Calu3 (cell line): ENCODE measurements around the gene MGAM2. TPM values are rescaled to one million over a fixed set of nuclear protein-coding genes. Genes with fewer than 3 reads are reported as not detected.

ENCODE experiments used
- BruUV-seq: library from RNA; stranded (reverse); fragments of 400-500 nt; replicated peaks from 2 replicates; lab custom pipeline; 2021; lab: Mats Ljungman, UMichigan
- CTCF ChIA-PET: fragments of 300-600 bp; sonication (Branson Sonifier 250); formaldehyde crosslinking; loops from one replicate; lab custom pipeline; 2022; ENCODE audit warnings: antibody characterized with exemption; lab: Charles Lee
- DNase-seq: peaks from one replicate; pipeline ENCODE4 v3.0.0; 2022
- H3K27ac Mint-ChIP-seq: one replicate; pipeline ENCODE4 v1.8.0; 2022; ENCODE audit warnings: mixed read lengths; ENCODE audit not compliant: unreplicated experiment
- H3K27me3 Mint-ChIP-seq: one replicate; pipeline ENCODE4 v1.8.0; 2022; ENCODE audit warnings: mixed read lengths; ENCODE audit not compliant: unreplicated experiment
- H3K36me3 Mint-ChIP-seq: one replicate; pipeline ENCODE4 v1.8.0; 2022; ENCODE audit warnings: mild to moderate bottlenecking, moderate library complexity, mixed read lengths; ENCODE audit not compliant: insufficient read depth, unreplicated experiment
- H3K4me1 Mint-ChIP-seq: one replicate; pipeline ENCODE4 v1.8.0; 2022; ENCODE audit warnings: mild to moderate bottlenecking, low read depth, mixed read lengths; ENCODE audit not compliant: unreplicated experiment
- H3K4me3 Mint-ChIP-seq: one replicate; pipeline ENCODE4 v1.8.0; 2022; ENCODE audit warnings: mild to moderate bottlenecking, low read depth, moderate library complexity, mixed read lengths; ENCODE audit not compliant: unreplicated experiment
- H3K9me3 Mint-ChIP-seq: one replicate; pipeline ENCODE4 v1.8.0; 2022; ENCODE audit warnings: low read depth, mixed read lengths; ENCODE audit not compliant: unreplicated experiment
- intact Hi-C: fragments of 100-400 bp; cut with micrococcal nuclease; formaldehyde crosslinking; loops from one replicate; pipeline ENCODE4 v1.10.0; 2022; ENCODE audit not compliant: unreplicated experiment
- total RNA-seq: library from RNA; stranded (reverse); gene quantifications from 2 replicates; pipeline ENCODE4 v1.2.3, GENCODE V29; 2022
- TF ChIP-seq, protein P1 (sequence below): fragments of 200-600 bp; IDR thresholded peaks from one replicate; pipeline ENCODE4 v1.8.0; 2022; ENCODE audit warnings: antibody characterized with exemption; ENCODE audit not compliant: unreplicated experiment

MGAM2 gene
- total RNA-seq, 1 experiment from 2014 or later: 124 TPM

DNA sequence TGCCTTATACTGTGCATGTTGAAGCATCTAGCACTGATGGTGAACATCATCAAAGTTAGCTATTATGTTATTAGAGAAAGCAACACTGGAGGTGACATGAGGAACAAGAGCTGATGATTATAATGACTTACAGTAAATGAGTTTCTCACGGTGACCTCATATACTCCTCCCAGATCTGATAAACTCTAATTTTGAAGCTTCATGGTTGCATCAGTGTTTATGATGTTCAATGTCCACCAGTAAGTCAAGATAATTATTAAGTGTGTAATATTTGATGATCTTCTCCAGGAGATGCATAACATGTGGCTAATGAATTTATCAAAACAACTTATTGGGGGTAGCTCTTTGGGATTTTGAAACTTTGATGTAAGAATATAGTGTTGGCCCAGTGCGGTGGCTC, 27.5 kb downstream of the MGAM2 start:
- Mint-ChIP-seq H3K4me3 (no peak overlapping the region), H3K9me3 (no peaks in the 10 kb centered on the region), H3K27me3 (no peaks in the 10 kb centered on the region), H3K4me1 (peaks cover 38% of the 10 kb centered on the region), H3K36me3 (peaks cover 42% of the 10 kb centered on the region), H3K27ac (no peak overlapping the region)
- intact Hi-C loops: no loop called here
- CTCF ChIA-PET: interaction anchor here (1.0 kb wide), 1 partner anchor 34 kb away, joined by 3 read pairs; no protein-coding TSS in a partner anchor
- TF ChIP-seq, protein P1, sequence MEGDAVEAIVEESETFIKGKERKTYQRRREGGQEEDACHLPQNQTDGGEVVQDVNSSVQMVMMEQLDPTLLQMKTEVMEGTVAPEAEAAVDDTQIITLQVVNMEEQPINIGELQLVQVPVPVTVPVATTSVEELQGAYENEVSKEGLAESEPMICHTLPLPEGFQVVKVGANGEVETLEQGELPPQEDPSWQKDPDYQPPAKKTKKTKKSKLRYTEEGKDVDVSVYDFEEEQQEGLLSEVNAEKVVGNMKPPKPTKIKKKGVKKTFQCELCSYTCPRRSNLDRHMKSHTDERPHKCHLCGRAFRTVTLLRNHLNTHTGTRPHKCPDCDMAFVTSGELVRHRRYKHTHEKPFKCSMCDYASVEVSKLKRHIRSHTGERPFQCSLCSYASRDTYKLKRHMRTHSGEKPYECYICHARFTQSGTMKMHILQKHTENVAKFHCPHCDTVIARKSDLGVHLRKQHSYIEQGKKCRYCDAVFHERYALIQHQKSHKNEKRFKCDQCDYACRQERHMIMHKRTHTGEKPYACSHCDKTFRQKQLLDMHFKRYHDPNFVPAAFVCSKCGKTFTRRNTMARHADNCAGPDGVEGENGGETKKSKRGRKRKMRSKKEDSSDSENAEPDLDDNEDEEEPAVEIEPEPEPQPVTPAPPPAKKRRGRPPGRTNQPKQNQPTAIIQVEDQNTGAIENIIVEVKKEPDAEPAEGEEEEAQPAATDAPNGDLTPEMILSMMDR: no peak
- no TSS peak for BruUV-seq
- DNase-seq: no peak

DNA sequence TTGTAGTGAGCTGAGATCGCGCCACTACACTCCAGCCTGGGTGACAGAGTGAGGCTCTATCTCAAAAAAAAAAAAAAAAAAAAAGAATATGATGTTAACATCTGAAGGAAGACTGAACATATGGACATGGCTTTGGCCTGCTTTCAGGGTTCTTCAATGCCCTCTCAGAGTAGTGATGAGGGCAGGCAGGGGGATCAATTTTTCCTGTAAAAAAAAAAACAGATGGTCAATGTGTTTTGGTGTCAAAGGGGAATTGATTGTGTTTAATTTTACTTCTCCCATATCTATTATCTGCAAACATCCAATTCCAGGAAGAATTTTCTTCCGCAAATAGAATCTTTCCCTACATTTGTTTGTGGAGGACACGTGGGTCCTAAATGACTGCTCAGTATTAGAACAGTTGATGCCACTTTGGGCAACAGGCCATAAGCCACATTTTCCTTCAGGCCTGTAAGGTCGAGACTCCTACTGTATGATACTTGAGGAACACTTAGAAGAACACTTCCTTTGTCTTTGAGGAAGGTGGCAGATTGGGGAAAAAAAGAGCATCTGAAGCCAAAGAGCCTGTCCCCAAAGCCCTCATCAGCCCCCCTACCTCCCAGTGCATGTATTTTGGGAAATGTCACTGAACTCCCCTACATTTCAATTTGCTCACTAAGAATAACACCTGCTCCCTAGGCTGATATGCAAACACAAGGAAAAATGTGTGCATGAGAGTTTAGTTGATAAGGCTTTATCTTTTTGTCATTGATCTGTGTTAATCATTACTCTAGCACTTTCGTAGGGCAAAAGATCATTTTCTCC, 28.3 kb downstream of the MGAM2 start:
- DNase-seq: no peak
- H3K27ac Mint-ChIP-seq: peak overlapping the region; percentile 77
- no TSS peak for BruUV-seq
- H3K9me3 Mint-ChIP-seq: no peaks in the 10 kb centered on the region
- intact Hi-C loops: loop anchor here (5.0 kb wide), 1 partner anchor 162 kb away; no protein-coding TSS in a partner anchor
- H3K4me1 Mint-ChIP-seq: peaks cover 35% of the 10 kb centered on the region
- peak overlapping the region; percentile 34 for H3K4me3 Mint-ChIP-seq
- peaks cover 41% of the 10 kb centered on the region for H3K36me3 Mint-ChIP-seq
- no peaks in the 10 kb centered on the region for H3K27me3 Mint-ChIP-seq
- TF ChIP-seq, protein P1: no peak
- CTCF ChIA-PET: interaction anchor here (1.0 kb wide), 1 partner anchor 163 kb away, joined by 3 read pairs; no protein-coding TSS in a partner anchor

DNA sequence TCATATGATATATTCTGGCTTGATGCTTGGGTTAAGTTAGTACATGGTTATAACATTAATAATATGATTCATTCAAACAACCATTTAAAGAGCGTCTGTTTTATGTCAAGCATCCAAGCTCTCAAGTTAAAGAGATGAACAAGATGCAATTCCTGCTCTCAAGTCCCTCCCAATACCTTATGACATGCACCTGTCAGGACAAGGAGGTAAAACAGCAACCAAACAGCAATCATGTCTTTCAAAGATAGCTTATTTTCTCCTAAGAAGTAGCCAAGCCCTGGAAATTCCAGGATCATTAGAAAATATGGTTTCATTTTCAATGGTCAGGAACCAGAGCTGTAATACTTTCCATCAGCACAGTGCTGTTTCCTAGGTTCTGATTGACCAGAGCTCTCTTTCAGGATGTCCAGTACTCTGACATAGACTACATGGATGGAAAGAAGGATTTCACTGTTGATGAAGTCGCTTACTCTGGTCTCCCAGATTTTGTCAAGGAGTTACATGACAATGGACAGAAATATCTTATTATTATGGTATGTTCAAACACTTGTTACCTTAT, 29.0 kb downstream of the MGAM2 start:
- intact Hi-C loops: loop anchor here (5.0 kb wide), 1 partner anchor 163 kb away; no protein-coding TSS in a partner anchor
- peaks cover 45% of the 10 kb centered on the region for H3K36me3 Mint-ChIP-seq
- H3K27ac Mint-ChIP-seq: peak overlapping the region; percentile 77
- BruUV-seq: no TSS peak
- peaks cover 28% of the 10 kb centered on the region for H3K4me1 Mint-ChIP-seq
- CTCF ChIA-PET: interaction anchor here (1.0 kb wide), 1 partner anchor 164 kb away, joined by 3 read pairs; no protein-coding TSS in a partner anchor
- H3K9me3 Mint-ChIP-seq: no peaks in the 10 kb centered on the region
- peak overlapping the region; percentile 34 for H3K4me3 Mint-ChIP-seq
- TF ChIP-seq, protein P1: no peak
- no peak for DNase-seq
- no peaks in the 10 kb centered on the region for H3K27me3 Mint-ChIP-seq

DNA sequence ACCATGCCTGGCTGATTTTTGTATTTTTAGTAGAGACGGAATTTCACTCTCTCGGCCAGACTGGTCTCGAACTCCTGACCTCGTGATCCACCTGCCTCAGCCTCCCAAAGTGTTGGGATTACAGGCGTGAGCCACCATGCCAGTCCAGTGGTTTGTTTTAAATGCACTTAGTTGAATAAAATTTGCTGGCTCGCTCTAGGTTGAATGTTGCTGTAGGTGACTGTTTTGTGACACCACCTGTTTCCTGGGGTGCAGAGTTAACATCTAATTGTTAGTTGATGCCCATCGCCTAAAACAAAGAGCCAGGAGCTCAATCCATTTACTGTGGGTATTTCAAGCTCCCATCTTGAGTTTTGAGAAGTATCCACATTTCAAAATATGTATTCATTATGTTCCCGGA, 31.2 kb downstream of the MGAM2 start:
- Mint-ChIP-seq H3K9me3 (no peaks in the 10 kb centered on the region), H3K4me3 (no peak overlapping the region), H3K27ac (no peak overlapping the region), H3K36me3 (peaks cover 53% of the 10 kb centered on the region), H3K27me3 (no peaks in the 10 kb centered on the region), H3K4me1 (peaks cover 22% of the 10 kb centered on the region)
- CTCF ChIA-PET: no interaction called here
- intact Hi-C loops: loop anchor here (5.0 kb wide), 1 partner anchor 165 kb away; no protein-coding TSS in a partner anchor
- BruUV-seq: no TSS peak
- DNase-seq: no peak
- TF ChIP-seq, protein P1: no peak
